SK-N-MC (cell line): ENCODE results near the gene PID1.

ENCODE experiments used
- EZH2 ChIP-seq: fragments of 200-600 bp; sonication (generic); IDR thresholded peaks from one replicate; pipeline ENCODE4 v1.6.1; 2017; ENCODE audit warnings: antibody characterized with exemption
- POLR2AphosphoS5 ChIP-seq: IDR thresholded peaks from 2 replicates; pipeline ENCODE4 v1.6.1; 2012; ENCODE audit warnings: mild to moderate bottlenecking, low read depth, low read length, borderline replicate concordance

- TF ChIP-seq EZH2 (no peak), POLR2AphosphoS5 (no peak)
Observed at GRCh38 chr2:229126066-229126465, 145.0 kb downstream of the PID1 start.
